Skeletal muscle satellite cell (primary cell): Measurements from ENCODE around the gene TOMM20. TPM values are rescaled to one million over a fixed set of nuclear protein-coding genes. Genes with fewer than 3 reads are reported as not detected.
A peak's percentile ranks its signal among the peaks of the same experiment; 100 is the strongest.
"Not testable (repeated sequence)": the region's sequence is repeated elsewhere in the genome, so short reads cannot be mapped to it uniquely, and the experiment has no call there.

Experiments used
- H3K27me3 ChIP-seq: 2 replicates; pipeline ENCODE4 v1.7.0; 2013; ENCODE audit warnings: low read length; ENCODE audit not compliant: control insufficient read depth, insufficient read depth
- H3K36me3 ChIP-seq: 2 replicates; pipeline ENCODE4 v1.7.0; 2013; ENCODE audit warnings: mild to moderate bottlenecking, control low read depth, low read length; ENCODE audit not compliant: insufficient read depth
- H3K4me1 ChIP-seq: 2 replicates; pipeline ENCODE4 v1.7.0; 2013; ENCODE audit warnings: low read length; ENCODE audit not compliant: control insufficient read depth, insufficient read depth
- H3K4me2 ChIP-seq: 2 replicates; pipeline ENCODE4 v1.7.0; 2013; ENCODE audit warnings: mild to moderate bottlenecking, low read length
- H3K4me3 ChIP-seq: 2 replicates; pipeline ENCODE4 v1.7.0; 2013; ENCODE audit warnings: low read length
- H3K9ac ChIP-seq: 2 replicates; pipeline ENCODE4 v1.7.0; 2013; ENCODE audit warnings: mild to moderate bottlenecking, low read depth, low read length, moderate library complexity
- H3K9me3 ChIP-seq: replicated peaks from 2 replicates; pipeline ENCODE4 v1.7.0; 2013; ENCODE audit warnings: mild to moderate bottlenecking, control low read depth, low read length
- total RNA-seq: library from RNA; depleted of rRNA; stranded (reverse); fragments of >200 nt; gene quantifications from 2 replicates; pipeline ENCODE4 v1.2.3, GENCODE V29; 2012; rRNA removed

TOMM20 gene
- 90.2 and 104 TPM in 2 replicates for total RNA-seq

DNA sequence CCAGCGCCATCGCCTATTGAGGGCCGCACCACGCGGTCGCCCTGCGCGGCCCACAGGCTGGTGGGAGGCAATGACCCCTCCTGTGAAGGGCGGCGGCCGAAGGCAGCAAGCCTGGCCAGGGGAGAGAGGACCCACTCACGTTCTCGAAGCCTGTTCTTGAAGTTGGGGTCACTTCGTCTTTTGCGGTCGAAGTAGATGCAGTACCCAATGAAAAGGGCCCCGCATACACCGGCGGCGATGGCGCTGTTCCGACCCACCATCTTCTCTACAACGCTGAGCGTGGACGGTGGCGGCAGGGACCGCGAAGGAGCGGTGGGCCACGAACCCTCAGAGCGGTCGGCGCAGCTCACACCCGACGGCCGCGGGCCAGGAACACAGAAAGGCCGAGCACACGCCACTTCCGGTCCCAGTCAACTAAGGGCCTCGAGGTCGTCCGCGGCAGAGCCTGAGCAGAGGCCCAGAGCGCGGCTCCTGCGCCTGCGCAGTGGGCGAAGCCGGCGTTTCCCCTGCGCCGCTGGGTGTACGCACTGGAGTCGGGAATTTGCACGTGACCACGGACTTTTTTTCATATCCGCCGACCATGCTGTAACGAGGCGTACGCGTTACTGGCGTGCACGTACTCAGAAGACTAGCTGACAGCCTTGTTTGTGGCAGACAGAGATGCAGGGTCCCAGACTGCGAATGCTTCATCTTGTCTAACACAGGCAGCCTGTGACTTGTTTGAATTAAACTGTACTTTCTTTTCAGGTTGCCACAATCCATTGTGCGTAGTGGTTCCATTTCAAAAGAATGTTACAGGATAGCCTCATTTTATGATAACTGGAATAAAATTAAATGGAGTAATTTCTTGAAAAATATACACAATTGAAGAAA is at the start of gene TOMM20:
TOMM20 (minus strand) TSS at position 382 of the 873 bp plus-strand sequence; CDS start at position 260, 122 bp downstream.
- H3K4me1 ChIP-seq, result peaks cover 4% of the 10 kb centered on the region
- peak within 1 kb of the TSS; percentile 83 for H3K4me2 ChIP-seq
- H3K4me3 ChIP-seq, result peak within 1 kb of the TSS; percentile 95
- no peaks in the 10 kb centered on the region for H3K9me3 ChIP-seq
- H3K36me3 ChIP-seq, result peaks cover 10% of the 10 kb centered on the region
- no peaks in the 10 kb centered on the region for H3K27me3 ChIP-seq
- H3K9ac ChIP-seq, result peak within 1 kb of the TSS; percentile 99

DNA sequence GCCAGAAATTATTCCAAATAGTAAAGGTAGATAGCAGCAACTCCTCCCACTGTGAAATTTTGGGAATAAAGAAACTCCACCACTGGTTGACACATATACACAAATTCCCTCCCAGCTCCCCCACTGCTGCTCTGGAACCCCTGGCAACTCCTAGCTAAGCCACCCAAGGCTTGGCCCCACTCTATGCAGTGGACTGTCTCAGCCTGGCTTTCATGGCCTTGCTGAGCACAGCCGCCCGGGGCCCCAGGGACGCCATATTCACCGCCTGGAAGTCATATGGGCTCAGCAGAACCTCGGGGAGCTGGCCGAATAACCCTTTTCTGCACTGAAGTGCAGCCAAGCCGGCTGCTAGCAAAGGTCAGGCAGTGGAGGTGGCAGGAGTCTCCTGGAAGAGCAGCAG is 47.8 kb upstream of the TOMM20 start:
- Histone ChIP-seq H3K9ac (no peak overlapping the region), H3K27me3 (no peaks in the 10 kb centered on the region), H3K4me1 (no peaks in the 10 kb centered on the region), H3K9me3 (no peaks in the 10 kb centered on the region), H3K4me2 (no peak overlapping the region), H3K36me3 (peaks cover 34% of the 10 kb centered on the region), H3K4me3 (no peak overlapping the region)

DNA sequence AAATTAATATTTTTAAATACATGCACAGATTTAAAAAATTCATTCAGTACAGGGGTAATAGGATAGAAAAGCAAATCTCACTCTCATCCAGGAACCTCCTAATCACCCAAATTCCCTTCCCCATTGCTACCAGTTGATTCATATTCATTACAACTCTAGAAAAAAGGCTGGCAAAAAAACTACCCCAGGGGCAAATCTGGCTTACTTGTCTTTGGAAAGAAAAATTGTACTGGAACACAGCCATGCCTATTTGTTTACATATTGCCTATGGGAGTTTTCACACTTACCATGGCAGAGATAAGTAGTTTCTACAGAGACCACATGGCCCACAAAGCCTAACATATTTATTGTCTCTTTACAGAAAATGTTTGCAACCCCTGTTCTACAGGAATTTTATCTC is 41.3 kb upstream of the TOMM20 start:
- Histone ChIP-seq H3K27me3 (no peaks in the 10 kb centered on the region), H3K9ac (no peak overlapping the region), H3K4me3 (no peak overlapping the region), H3K4me2 (no peak overlapping the region), H3K9me3 (no peaks in the 10 kb centered on the region), H3K4me1 (no peaks in the 10 kb centered on the region), H3K36me3 (peaks cover 37% of the 10 kb centered on the region)

DNA sequence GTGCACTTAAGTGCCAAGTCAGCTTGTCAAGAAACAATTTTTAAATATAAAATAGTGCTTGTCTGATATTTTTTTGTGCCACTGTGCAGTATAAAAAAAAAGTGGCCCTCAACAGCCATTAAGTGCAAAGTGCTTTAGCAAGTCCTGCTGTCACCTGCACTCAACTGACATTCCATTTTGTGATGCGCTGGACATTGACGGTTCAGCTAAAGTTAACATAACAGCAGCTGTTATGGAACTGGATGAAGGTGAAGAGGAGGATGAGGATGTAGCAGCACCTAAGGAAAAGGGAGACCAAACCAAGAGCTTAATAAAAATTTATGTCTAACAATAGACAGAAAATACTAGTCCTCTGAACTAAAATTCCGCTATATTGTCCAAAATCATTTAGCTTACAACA is 39.7 kb upstream of the TOMM20 start:
- Histone ChIP-seq H3K9ac (no peak overlapping the region), H3K4me3 (no peak overlapping the region), H3K4me2 (no peak overlapping the region), H3K4me1 (no peaks in the 10 kb centered on the region), H3K9me3 (no peaks in the 10 kb centered on the region), H3K36me3 (peaks cover 30% of the 10 kb centered on the region), H3K27me3 (no peaks in the 10 kb centered on the region)

DNA sequence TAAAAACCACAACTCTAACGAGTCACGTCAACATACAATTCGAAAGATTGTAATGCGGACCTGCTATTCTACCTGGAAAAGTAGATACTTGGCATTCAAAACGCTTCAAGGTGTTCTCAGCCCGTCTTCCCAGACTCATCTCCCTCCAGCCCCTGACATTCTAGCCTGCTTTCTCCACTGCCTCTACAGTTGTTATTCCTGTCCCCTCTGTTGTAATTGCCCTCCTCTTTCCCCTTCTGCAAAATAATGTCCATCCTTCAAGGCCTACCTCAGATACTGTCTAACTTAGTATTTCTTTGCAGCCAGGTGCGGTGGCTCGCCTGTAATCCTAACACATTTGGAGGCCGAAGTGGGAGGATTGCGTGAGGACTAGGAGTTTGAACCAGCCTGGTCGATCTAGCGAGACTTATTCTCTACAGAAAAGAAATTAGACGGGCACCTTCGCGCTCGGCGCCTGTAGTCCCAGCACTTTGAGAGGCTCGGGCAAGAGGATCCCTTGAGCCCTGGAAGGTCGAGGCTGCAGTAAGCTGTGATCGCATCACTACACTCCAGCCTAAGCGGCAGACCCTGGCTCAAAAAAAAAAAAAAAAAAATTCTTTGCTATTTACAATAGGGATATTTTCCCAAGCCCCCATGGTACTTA is 33.2 kb upstream of the TOMM20 start:
- H3K4me3 ChIP-seq, result peak overlapping the region; percentile 88
- H3K4me1 ChIP-seq, result peaks cover 14% of the 10 kb centered on the region
- no peaks in the 10 kb centered on the region for H3K27me3 ChIP-seq
- no peaks in the 10 kb centered on the region for H3K9me3 ChIP-seq
- H3K4me2 ChIP-seq, result peak overlapping the region; percentile 91
- H3K36me3 ChIP-seq, result peaks cover 21% of the 10 kb centered on the region
- H3K9ac ChIP-seq, result peak overlapping the region; percentile 94

DNA sequence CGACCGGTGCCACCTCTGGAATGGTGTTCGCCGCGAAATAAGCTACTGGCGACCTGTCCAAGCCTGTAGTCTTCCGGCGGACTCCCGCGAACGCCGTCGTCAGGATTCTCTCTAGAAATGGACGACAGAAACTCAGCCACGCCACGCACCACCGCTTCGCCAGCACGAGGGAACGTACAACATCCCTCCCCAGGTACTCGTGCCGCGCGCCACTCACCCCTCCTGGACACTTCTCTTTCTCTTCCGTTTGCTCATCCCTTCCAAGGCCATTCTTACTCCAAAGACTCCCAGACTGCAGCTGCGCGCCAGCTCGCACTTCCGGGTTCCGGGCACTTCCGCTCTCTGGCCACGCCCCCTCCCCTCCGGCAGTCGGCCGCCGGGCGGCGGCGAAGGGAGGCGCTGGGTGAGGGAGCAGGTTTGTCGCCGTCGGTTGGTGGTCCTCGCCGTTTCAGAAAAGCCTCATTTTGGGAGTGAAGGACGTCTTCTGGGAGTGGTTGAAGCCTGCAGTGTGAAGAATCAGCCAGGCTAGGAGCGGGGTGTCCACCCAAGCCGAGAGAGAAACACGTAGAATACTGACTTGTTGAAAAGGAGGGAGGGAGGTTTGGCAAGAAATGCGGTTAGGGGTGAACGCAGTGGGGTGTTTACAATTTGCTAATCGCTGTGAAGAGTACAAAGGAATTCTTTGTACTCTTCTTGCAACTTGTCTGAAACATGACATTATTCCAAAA is 32.5 kb upstream of the TOMM20 start, which contains the start of gene RBM34:
RBM34 (minus strand) TSS at position 294 of the 728 bp plus-strand sequence; CDS start at position 270, 24 bp downstream.
- Histone ChIP-seq H3K36me3 (peaks cover 28% of the 10 kb centered on the region), H3K4me3 (peak within 1 kb of the TSS; percentile 88), H3K27me3 (no peaks in the 10 kb centered on the region), H3K9ac (peak within 1 kb of the TSS; percentile 94), H3K9me3 (no peaks in the 10 kb centered on the region), H3K4me2 (peak within 1 kb of the TSS; percentile 91), H3K4me1 (peaks cover 14% of the 10 kb centered on the region)

DNA sequence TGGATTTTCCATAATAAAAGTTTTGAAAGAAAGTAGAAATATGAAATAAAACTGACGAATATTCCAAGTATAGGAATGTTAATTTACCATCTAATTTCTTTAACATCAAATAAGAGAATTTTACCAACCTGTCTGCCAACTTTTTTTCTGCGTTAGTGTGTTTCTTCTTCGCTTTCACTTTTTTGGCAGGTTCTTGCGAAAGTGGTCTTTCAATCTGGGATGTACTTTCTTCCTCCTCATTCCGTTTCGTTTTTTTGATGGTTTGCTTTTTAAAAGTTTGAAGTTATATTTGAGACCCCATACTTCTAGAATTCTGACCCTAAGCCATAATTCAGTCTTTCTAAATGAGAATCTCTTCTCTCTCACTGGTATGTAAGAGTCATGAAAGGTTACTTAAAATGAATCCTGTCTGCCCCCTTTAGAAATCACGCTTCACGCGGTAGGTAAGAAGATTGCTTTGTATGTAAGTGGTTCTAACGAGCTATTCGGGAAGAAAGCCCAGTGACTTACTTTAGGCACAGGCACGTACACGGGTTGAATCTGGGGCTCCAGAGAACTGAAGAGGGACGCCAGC is 31.8 kb upstream of the TOMM20 start:
- H3K27me3 ChIP-seq, result no peaks in the 10 kb centered on the region
- H3K4me1 ChIP-seq, result peaks cover 14% of the 10 kb centered on the region
- H3K4me3 ChIP-seq, result peak overlapping the region; percentile 88
- peaks cover 30% of the 10 kb centered on the region for H3K36me3 ChIP-seq
- H3K4me2 ChIP-seq, result peak overlapping the region; percentile 91
- H3K9ac ChIP-seq, result peak overlapping the region; percentile 94
- H3K9me3 ChIP-seq, result no peaks in the 10 kb centered on the region

DNA sequence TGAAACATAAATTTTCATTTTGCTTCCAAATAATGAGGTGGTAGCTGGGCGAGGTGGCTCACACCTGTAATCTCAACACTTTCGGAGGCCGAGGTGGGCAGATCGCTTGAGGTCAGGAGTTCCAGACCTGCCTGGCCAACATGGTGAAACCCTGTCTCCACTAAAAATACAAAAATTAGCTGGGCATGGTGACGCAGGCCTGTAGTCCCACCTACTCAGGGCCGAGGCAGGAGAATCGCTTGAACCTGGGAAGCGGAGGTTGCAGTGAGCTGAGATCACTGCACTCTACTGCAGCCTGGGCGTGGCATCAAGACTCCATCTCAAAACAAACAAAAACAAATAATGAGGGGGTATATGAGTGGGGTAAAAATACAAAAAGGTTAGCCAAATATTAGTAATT is 31.3 kb upstream of the TOMM20 start:
- Histone ChIP-seq H3K4me1 (peaks cover 14% of the 10 kb centered on the region), H3K4me3 (peak overlapping the region; percentile 88), H3K9ac (peak overlapping the region; percentile 94), H3K4me2 (peak overlapping the region; percentile 91), H3K36me3 (peaks cover 32% of the 10 kb centered on the region)
- H3K27me3 ChIP-seq, H3K9me3 ChIP-seq: not testable (repeated sequence)

DNA sequence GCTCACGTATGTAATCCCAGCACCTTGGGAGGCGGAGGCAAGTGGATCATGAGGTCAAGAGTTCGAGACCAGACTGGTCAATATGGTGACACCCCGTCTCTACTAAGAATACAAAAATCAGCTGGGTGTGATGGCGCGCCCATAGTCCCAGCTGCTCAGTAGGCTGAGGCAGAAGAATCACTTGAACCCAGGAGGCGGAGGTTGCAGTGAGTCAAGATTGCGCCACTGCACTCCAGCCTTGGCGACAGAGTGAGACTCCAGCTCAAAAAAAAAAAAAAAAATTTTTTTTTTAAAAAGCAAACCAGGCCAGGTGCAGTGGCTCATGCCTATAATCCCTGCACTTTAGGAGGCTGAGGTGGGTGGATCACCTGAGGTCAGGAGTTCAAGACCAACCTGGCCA is 30.6 kb upstream of the TOMM20 start:
- H3K4me1 ChIP-seq, result peaks cover 14% of the 10 kb centered on the region
- H3K4me3 ChIP-seq, result not testable (repeated sequence)
- H3K36me3 ChIP-seq, result peaks cover 39% of the 10 kb centered on the region

DNA sequence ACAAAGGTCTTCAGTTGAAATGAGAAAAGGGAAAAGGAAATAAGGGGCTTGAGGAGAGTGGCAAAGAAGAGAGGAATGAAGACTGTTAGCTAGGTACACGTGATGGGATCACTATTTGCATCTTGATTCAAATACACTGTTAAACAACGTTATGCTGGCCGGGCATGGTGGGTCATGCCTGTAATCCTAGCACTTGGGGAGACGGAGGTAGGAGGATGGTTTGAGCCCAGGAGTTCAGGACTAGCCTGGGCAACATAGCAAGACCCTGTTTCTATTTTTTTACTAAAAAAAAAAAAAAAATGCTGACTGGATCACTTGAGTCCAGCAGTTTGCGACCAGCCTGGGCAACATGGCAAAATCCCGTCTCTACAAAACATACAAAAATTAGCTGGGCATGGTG is 30.0 kb upstream of the TOMM20 start:
- H3K4me1 ChIP-seq, result peaks cover 14% of the 10 kb centered on the region

More for the DNA sequence above, 30.6 kb upstream of the TOMM20 start:
- not testable (repeated sequence) for H3K9me3 ChIP-seq, H3K4me2 ChIP-seq, H3K27me3 ChIP-seq, H3K9ac ChIP-seq

DNA sequence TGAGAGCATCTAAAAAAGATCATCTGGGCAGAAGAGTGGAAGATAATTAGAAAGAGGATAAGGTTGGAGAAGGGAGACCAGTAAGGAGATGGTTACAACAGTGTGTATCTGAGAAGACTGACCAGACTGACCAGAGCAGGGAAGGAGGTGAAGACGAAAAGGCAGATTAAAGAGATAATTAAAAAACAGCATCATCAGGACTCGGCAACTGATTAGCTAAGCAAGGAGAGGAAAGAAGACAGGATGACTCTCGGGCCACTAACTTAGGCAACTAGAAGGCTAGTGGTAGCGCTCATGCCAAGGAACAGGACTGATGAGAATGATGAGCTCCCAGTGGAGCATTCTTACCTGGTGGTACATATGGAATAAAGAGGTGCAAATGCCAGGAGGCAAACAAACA is 28.5 kb upstream of the TOMM20 start:
- Histone ChIP-seq H3K4me2 (no peak overlapping the region), H3K27me3 (no peaks in the 10 kb centered on the region), H3K4me3 (no peak overlapping the region), H3K4me1 (peaks cover 14% of the 10 kb centered on the region), H3K9me3 (no peaks in the 10 kb centered on the region), H3K9ac (no peak overlapping the region), H3K36me3 (peaks cover 52% of the 10 kb centered on the region)

More for the DNA sequence above, 30.0 kb upstream of the TOMM20 start:
- H3K27me3 ChIP-seq, result no peaks in the 10 kb centered on the region
- H3K4me3 ChIP-seq, result no peak overlapping the region
- H3K9me3 ChIP-seq, result no peaks in the 10 kb centered on the region
- H3K4me2 ChIP-seq, result no peak overlapping the region
- H3K9ac ChIP-seq, result no peak overlapping the region
- peaks cover 40% of the 10 kb centered on the region for H3K36me3 ChIP-seq
